Activated naive CD8-positive, alpha-beta T cell treated with anti-CD3 and anti-CD28 coated beads, Interleukin-2, amount 10 ng/mL, durations not matched to agents 7 days and 5 days (primary cell): ENCODE results near the gene E4F1. TPM values are rescaled to one million over a fixed set of nuclear protein-coding genes. Genes with fewer than 3 reads are reported as not detected.

Experiments
- ATAC-seq: fragments of 150-1000 bp; cut with Tn5 transposase; one replicate; pipeline ENCODE4 v1.10.0; 2021; ENCODE audit warnings: low read depth, moderate library complexity
- POLR2A ChIA-PET: fragments of 350-600 bp; sonication (Branson Sonifier 250); formaldehyde crosslinking; loops from one replicate; lab custom pipeline; 2021; ENCODE audit warnings: antibody characterized with exemption; lab: Charles Lee
- DNase-seq: peaks from one replicate; pipeline ENCODE4 v3.0.0; 2021
- H3K27ac Mint-ChIP-seq: one replicate; pipeline ENCODE4 v1.8.0; 2022; ENCODE audit warnings: mild to moderate bottlenecking, mixed read lengths
- H3K27me3 Mint-ChIP-seq: one replicate; pipeline ENCODE4 v1.8.0; 2022; ENCODE audit warnings: mild to moderate bottlenecking, moderate library complexity, mixed read lengths
- H3K36me3 Mint-ChIP-seq: one replicate; pipeline ENCODE4 v1.8.0; 2021; ENCODE audit warnings: mild to moderate bottlenecking, mixed read lengths
- H3K4me1 Mint-ChIP-seq: one replicate; pipeline ENCODE4 v1.8.0; 2021; ENCODE audit warnings: mixed read lengths
- H3K4me3 Mint-ChIP-seq: one replicate; pipeline ENCODE4 v1.8.0; 2022; ENCODE audit warnings: mild to moderate bottlenecking, moderate library complexity, mixed read lengths
- H3K9me3 Mint-ChIP-seq: one replicate; pipeline ENCODE4 v1.8.0; 2021; ENCODE audit warnings: mixed read lengths
- microRNA-seq: library from miRNA; unstranded; fragments of <30 nt; microRNA quantifications from one replicate; pipeline ENCODE4 v1.2.0, GENCODE V29; 2022
- total RNA-seq, 2 experiments: library from RNA; stranded (reverse); gene quantifications; one replicate each; pipeline ENCODE4 v1.2.3, GENCODE V29; 2021

E4F1 gene
- total RNA-seq, 2 experiments from 2014 or later: 34.1 to 34.8 TPM

DNA sequence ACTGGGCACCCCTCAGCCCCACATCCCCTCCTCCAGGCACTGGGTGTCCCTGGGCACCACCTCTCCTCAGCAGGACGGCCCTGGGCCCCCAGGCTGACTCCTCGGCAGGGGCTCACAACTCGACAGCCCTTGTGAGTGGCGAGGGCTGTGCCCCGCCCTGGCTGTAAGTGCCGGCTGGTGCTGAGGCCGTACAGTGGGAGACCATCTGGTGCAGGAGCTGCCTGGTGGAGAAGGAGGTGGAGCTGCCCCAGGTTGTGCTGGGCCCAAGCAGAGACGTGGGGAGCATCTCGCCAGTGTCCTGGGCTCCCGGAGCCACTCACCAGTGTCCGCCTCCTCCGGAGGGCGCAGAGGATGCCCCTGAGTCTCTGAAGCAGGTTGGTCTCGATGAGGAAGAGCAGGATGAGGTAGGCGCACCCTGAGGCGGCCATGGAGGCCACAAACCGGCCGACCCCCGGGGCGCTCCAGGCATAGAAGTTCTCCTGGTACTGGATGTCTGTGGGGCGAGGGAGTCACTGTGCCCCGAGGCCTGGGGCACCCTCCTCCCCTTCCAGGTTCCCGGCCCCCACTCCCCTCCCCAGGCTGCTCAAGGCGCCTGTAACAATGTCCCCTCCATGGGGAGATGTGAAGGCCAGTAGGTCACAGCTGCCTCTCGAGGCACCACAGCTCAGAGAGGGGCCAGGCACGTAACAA is 59.6 kb downstream of the E4F1 start:
- no peak for ATAC-seq
- H3K4me1 Mint-ChIP-seq: no peaks in the 10 kb centered on the region
- POLR2A ChIA-PET: no interaction called here
- no peaks in the 10 kb centered on the region for H3K27me3 Mint-ChIP-seq
- H3K4me3 Mint-ChIP-seq: no peak overlapping the region
- no peaks in the 10 kb centered on the region for H3K9me3 Mint-ChIP-seq
- no peak overlapping the region for H3K27ac Mint-ChIP-seq
- DNase-seq: no peak
- H3K36me3 Mint-ChIP-seq: no peaks in the 10 kb centered on the region

DNA sequence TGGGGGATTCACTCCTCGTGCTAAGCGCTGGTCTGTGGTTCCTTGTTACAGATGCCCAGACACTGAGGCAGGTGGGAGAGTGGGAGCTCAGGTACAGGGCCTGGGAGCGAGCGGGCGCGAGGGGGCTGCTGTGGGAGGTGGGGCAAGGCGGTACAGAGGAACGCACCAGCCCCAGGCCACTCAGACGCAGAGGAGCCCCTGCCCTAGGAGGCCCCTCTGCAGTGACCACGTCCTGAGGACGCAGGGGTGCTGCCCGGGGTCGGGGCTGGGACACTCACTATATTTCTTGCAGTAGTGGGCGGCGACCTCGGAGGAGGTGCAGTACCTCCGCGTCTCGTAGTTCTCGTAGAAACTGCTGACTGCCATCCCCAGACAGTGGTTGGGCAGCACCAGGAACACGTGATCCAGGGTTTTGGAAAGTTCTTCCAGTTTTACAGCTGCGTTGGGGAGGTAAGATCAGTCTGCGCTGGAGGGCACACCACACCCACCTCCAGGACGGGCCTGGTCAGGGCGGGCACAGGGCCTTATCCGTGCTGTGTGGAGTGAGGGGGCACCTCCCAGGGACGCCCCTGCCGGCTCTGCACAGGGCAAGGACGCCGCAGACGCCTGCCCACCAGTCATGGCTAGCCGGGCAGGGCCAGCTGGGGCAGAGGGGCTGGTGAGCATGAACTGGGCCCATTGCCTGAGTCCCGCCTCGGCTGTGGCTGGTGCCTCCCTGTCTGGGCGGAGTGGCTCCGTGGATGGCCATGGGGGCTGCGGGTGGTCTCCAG is 60.8 kb downstream of the E4F1 start:
- no peak overlapping the region for H3K4me3 Mint-ChIP-seq
- no peaks in the 10 kb centered on the region for H3K27me3 Mint-ChIP-seq
- no peaks in the 10 kb centered on the region for H3K9me3 Mint-ChIP-seq
- no peaks in the 10 kb centered on the region for H3K36me3 Mint-ChIP-seq
- H3K4me1 Mint-ChIP-seq: no peaks in the 10 kb centered on the region
- H3K27ac Mint-ChIP-seq: no peak overlapping the region
- POLR2A ChIA-PET: interaction anchor here (0.6 kb wide), 1 partner anchor 578 kb away, joined by 5 read pairs; no protein-coding TSS in a partner anchor
- DNase-seq (no peak), ATAC-seq (no peak)

GRCh38 chr16:2284797-2285576 is 61.6 kb downstream of the E4F1 start:
- Mint-ChIP-seq H3K4me1 (no peaks in the 10 kb centered on the region), H3K9me3 (no peaks in the 10 kb centered on the region), H3K27me3 (no peaks in the 10 kb centered on the region), H3K27ac (no peak overlapping the region), H3K36me3 (no peaks in the 10 kb centered on the region), H3K4me3 (no peak overlapping the region)
- no peak for DNase-seq
- ATAC-seq: no peak
- POLR2A ChIA-PET: no interaction called here

Small RNA genes lying within 50 kb of the gene (microRNA-seq; reads per million reads assigned to microRNA genes)
- gene MIR3677 (not detected), gene MIR4717 (not detected)

Other genes starting within 250 kb of the E4F1 start
- gene NOXO1, start 242.1 kb upstream of the E4F1 start, total RNA-seq: 1 to 10 TPM in 1 of 2 experiments, under 1 TPM in 1; 0.58 to 1.8 TPM
- gene GFER, start 239.4 kb upstream of the E4F1 start, total RNA-seq: 10 to 100 TPM; 28.8 to 31.9 TPM
- 1 to 10 TPM; 2.0 to 2.2 TPM for gene SYNGR3, start 233.6 kb upstream of the E4F1 start, total RNA-seq
- 10 to 100 TPM; 67.8 to 77.1 TPM for gene ZNF598, start 213.8 kb upstream of the E4F1 start, total RNA-seq
- under 1 TPM in 1 of 2 experiments, not detected in 1; 0.42 TPM for gene NPW, start 203.8 kb upstream of the E4F1 start, total RNA-seq
- gene NHERF2, start 196.7 kb upstream of the E4F1 start, total RNA-seq: 1 to 10 TPM; 4.2 to 4.3 TPM
- 10 to 100 TPM; 19.4 to 20.7 TPM for gene NTHL1, start 175.8 kb upstream of the E4F1 start, total RNA-seq
- gene TSC2, start 175.6 kb upstream of the E4F1 start, total RNA-seq: 100 to 1,000 TPM; 113 to 125 TPM
- gene PKD1, start 87.7 kb upstream of the E4F1 start, total RNA-seq: 10 to 100 TPM; 95.5 to 97.3 TPM
- under 1 TPM; 0.40 to 0.69 TPM for gene RAB26, start 75.0 kb upstream of the E4F1 start, total RNA-seq
- gene TRAF7, start 67.8 kb upstream of the E4F1 start, total RNA-seq: 10 to 100 TPM; 50.2 to 51.8 TPM
- gene CASKIN1, start 27.0 kb upstream of the E4F1 start, total RNA-seq: 1 to 10 TPM in 1 of 2 experiments, under 1 TPM in 1; 0.88 to 1.1 TPM
- gene MLST8, start 18.1 kb upstream of the E4F1 start, total RNA-seq: 10 to 100 TPM; 32.1 to 33.1 TPM
- 10 to 100 TPM; 17.3 to 18.4 TPM for gene BRICD5, start 12.7 kb upstream of the E4F1 start, total RNA-seq
- 10 to 100 TPM; 22.6 to 23.2 TPM for gene PGP, start 8.8 kb upstream of the E4F1 start, total RNA-seq
- 1 to 10 TPM; 2.2 to 3.2 TPM for gene DNASE1L2, start 12.9 kb downstream of the E4F1 start, total RNA-seq
- 10 to 100 TPM; 37.4 to 38.0 TPM for gene ECI1, start 28.0 kb downstream of the E4F1 start, total RNA-seq
- gene RNPS1, start 44.5 kb downstream of the E4F1 start, total RNA-seq: 100 to 1,000 TPM; 212 to 220 TPM
- gene ABCA3, start 117.1 kb downstream of the E4F1 start, total RNA-seq: 1 to 10 TPM; 7.8 to 8.3 TPM
- 10 to 100 TPM; 67.7 to 70.5 TPM for gene CCNF, start 205.9 kb downstream of the E4F1 start, total RNA-seq
- 10 to 100 TPM; 16.0 to 17.8 TPM for gene TEDC2, start 236.5 kb downstream of the E4F1 start, total RNA-seq
- gene NTN3, start 247.7 kb downstream of the E4F1 start, total RNA-seq: not detected